ENCODE data around the gene MTA1. TPM values are rescaled to one million over a fixed set of nuclear protein-coding genes. Genes with fewer than 3 reads are reported as not detected.

The MTA1 gene
- total and polyA plus RNA-seq, 2 donors (not counting 1 experiment from before 2014, with no cell fraction given) = 137 to 147 TPM

DNA sequence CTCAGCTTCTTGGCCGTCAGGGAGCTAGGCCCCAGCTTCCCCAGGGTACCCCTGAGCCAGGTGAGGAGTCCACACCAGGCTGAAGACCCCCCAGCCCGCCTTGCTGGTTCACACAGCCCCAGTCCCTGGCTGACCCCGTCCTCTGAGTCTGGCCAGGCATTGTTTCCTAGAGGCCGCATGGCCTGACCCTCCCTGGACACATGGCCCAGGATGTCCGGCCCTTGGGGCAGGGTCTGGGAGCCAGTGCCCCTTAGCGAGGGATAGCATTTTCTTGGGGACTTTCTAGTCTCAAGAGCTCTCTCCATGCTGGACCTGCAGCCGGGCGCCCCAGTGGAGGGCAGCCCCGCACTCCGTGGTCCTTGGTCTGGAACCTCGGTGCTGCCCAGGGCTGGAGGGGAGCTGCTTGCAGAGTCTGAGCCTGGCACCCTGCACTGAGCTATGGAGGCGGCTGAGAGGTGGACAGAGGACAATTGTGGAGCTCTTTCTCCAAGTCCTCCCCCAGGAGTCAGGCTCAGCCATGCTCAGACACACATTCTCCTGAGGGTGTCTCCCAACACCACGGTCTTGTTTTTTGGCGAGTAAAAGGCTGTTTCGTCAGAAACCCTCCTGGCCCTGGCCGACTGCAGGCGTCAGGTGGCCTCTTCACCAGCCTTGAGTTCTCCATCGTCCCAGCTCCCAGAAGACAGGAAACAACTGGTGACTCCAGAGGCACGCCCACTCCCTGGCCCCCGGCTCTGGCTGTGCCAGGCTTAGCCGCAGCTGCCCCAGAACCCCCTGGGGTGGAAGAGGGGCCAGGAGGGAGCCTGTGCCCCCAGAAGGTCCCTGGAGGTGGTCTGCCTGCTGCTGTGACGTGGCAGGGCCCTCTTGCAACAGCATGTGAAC is 37.4 kb downstream of the MTA1 start:
- Histone ChIP-seq H3K79me2 (ENCODE audit: control insufficient read depth, insufficient read depth, low read length) (peaks cover 4% of the 10 kb centered on the region), H3K27ac (ENCODE audit: low read length in 2 of 2) (no peak overlapping the region), H3K9ac (ENCODE audit: low read length) (no peak overlapping the region), H3K27me3 (replicated peaks in 1 of 4; ENCODE audit: control extremely low read depth in 1 of 4, control insufficient read depth in 3 of 4, insufficient read depth in 4 of 4, low read length in 3 of 4) (no peaks in the 10 kb centered on the region), H2AFZ (ENCODE audit: insufficient read depth, low read depth, low read length, poor library complexity, severe bottlenecking) (no peak overlapping the region), H3K9me3 (ENCODE audit: control extremely low read depth in 1 of 3, control insufficient read depth in 2 of 3, insufficient read depth in 1 of 3, low read length in 2 of 3) (no peaks in the 10 kb centered on the region), H3K4me3 (ENCODE audit: control extremely low read depth in 1 of 5, extremely low read depth in 1 of 5, insufficient read depth in 1 of 5, low read depth in 2 of 5, low read length in 4 of 5) (no peak overlapping the region), H3K4me2 (replicated peaks; ENCODE audit: low read depth, low read length, poor library complexity, severe bottlenecking) (no peak overlapping the region), H3K4me1 (ENCODE audit: control insufficient read depth in 2 of 2, insufficient read depth in 2 of 2, low read length in 2 of 2) (no peaks in the 10 kb centered on the region), H3K36me3 (replicated peaks in 1 of 2; ENCODE audit: control extremely low read depth in 1 of 2, control insufficient read depth in 1 of 2, extremely low read depth in 1 of 2, insufficient read depth in 2 of 2, low read length in 1 of 2) (peaks cover 0 to 41% of the 10 kb centered on the region in 2 experiments), H4K20me1 (ENCODE audit: control insufficient read depth, insufficient read depth, low read length, poor library complexity, severe bottlenecking) (peaks cover 16% of the 10 kb centered on the region)
- Mint-ChIP-seq H3K27me3 (no peaks in the 10 kb centered on the region), H3K27ac (no peak overlapping the region), H3K4me3 (no peak overlapping the region), H3K9me3 (ENCODE audit: insufficient read depth) (no peaks in the 10 kb centered on the region), H3K4me1 (no peaks in the 10 kb centered on the region)
- ATAC-seq (ENCODE audit: low read depth) (no peak), DNase-seq (no peak)
- ChIA-PET POLR2A (no interaction called here), CTCF (interaction anchor here (1.4 kb wide), 1 partner anchor 24 kb away, joined by 4 read pairs; no protein-coding TSS in a partner anchor)
- 96% methylated on average over 22 of the region's 22 CpGs for WGBS (ENCODE audit: insufficient coverage)
- intact Hi-C loops (cut with micrococcal nuclease) = no loop called here
- no peak for TF ChIP-seq EZH2 (IDR thresholded peaks at IDR 0.05; ENCODE audit: borderline replicate concordance, insufficient read depth, low read depth, low read length, poor library complexity, severe bottlenecking)
- TF ChIP-seq, protein P1, sequence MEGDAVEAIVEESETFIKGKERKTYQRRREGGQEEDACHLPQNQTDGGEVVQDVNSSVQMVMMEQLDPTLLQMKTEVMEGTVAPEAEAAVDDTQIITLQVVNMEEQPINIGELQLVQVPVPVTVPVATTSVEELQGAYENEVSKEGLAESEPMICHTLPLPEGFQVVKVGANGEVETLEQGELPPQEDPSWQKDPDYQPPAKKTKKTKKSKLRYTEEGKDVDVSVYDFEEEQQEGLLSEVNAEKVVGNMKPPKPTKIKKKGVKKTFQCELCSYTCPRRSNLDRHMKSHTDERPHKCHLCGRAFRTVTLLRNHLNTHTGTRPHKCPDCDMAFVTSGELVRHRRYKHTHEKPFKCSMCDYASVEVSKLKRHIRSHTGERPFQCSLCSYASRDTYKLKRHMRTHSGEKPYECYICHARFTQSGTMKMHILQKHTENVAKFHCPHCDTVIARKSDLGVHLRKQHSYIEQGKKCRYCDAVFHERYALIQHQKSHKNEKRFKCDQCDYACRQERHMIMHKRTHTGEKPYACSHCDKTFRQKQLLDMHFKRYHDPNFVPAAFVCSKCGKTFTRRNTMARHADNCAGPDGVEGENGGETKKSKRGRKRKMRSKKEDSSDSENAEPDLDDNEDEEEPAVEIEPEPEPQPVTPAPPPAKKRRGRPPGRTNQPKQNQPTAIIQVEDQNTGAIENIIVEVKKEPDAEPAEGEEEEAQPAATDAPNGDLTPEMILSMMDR (IDR thresholded peaks at IDR 0.05) = no peak

DNA sequence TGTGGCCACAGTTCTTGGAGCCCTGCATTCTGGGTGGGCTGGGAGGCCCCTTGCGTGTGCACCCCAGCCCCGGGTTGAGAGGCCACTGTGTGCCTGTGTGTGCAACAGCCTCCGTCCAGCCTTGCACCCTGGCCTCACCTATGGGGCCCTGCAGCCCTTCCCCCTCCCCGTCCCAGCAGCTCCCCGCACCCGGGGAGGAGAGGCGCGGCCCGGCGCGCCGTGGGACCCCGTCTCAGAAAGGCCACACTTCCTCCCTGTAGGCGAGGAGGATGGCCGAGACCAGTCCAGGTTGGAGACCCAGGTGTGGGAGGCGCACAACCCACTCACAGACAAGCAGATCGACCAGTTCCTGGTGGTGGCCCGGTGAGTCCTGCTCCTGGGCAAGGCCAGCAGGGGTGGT is 38.4 kb downstream of the MTA1 start:
- no peak overlapping the region for H3K4me2 ChIP-seq (replicated peaks; ENCODE audit: low read depth, low read length, poor library complexity, severe bottlenecking)
- H2AFZ ChIP-seq (ENCODE audit: insufficient read depth, low read depth, low read length, poor library complexity, severe bottlenecking) = no peak overlapping the region
- H3K4me3 Mint-ChIP-seq = no peak overlapping the region
- no peaks in the 10 kb centered on the region for H3K27me3 Mint-ChIP-seq
- H3K27me3 ChIP-seq (replicated peaks in 1 of 4; ENCODE audit: control extremely low read depth in 1 of 4, control insufficient read depth in 3 of 4, insufficient read depth in 4 of 4, low read length in 3 of 4) = no peaks in the 10 kb centered on the region
- peaks cover 0 to 37% of the 10 kb centered on the region in 2 experiments for H3K36me3 ChIP-seq (replicated peaks in 1 of 2; ENCODE audit: control extremely low read depth in 1 of 2, control insufficient read depth in 1 of 2, extremely low read depth in 1 of 2, insufficient read depth in 2 of 2, low read length in 1 of 2)
- TF ChIP-seq, protein P1 (IDR thresholded peaks at IDR 0.05) = no peak
- TF ChIP-seq EZH2 (IDR thresholded peaks at IDR 0.05; ENCODE audit: borderline replicate concordance, insufficient read depth, low read depth, low read length, poor library complexity, severe bottlenecking) = no peak
- intact Hi-C loops (cut with micrococcal nuclease) = no loop called here
- H3K4me3 ChIP-seq (ENCODE audit: control extremely low read depth in 1 of 5, extremely low read depth in 1 of 5, insufficient read depth in 1 of 5, low read depth in 2 of 5, low read length in 4 of 5) = no peak overlapping the region
- POLR2A ChIA-PET = no interaction called here
- no peaks in the 10 kb centered on the region for H3K4me1 ChIP-seq (ENCODE audit: control insufficient read depth in 2 of 2, insufficient read depth in 2 of 2, low read length in 2 of 2)
- DNase-seq (no peak), ATAC-seq (ENCODE audit: low read depth) (no peak)
- CTCF ChIA-PET = interaction anchor here (0.8 kb wide), 1 partner anchor 79 kb away, joined by 3 read pairs; no protein-coding TSS in a partner anchor
- no peaks in the 10 kb centered on the region for H3K9me3 Mint-ChIP-seq (ENCODE audit: insufficient read depth)
- H3K4me1 Mint-ChIP-seq = no peaks in the 10 kb centered on the region
- H3K79me2 ChIP-seq (ENCODE audit: control insufficient read depth, insufficient read depth, low read length) = peaks cover 4% of the 10 kb centered on the region
- H3K9ac ChIP-seq (ENCODE audit: low read length) = no peak overlapping the region
- WGBS (ENCODE audit: insufficient coverage) = 93% methylated on average over 9 of the region's 18 CpGs
- H3K27ac Mint-ChIP-seq = no peak overlapping the region
- H3K27ac ChIP-seq (ENCODE audit: low read length in 2 of 2) = no peak overlapping the region
- no peaks in the 10 kb centered on the region for H3K9me3 ChIP-seq (ENCODE audit: control extremely low read depth in 1 of 3, control insufficient read depth in 2 of 3, insufficient read depth in 1 of 3, low read length in 2 of 3)
- H4K20me1 ChIP-seq (ENCODE audit: control insufficient read depth, insufficient read depth, low read length, poor library complexity, severe bottlenecking) = peaks cover 16% of the 10 kb centered on the region
